ENCODE measurements around the gene TMEM165. TPM values are rescaled to one million over a fixed set of nuclear protein-coding genes. Genes with fewer than 3 reads are reported as not detected.

TMEM165 gene
- total and polyA plus RNA-seq, 2 donors (not counting 1 experiment from before 2014, with no cell fraction given): 26.3 to 110 TPM

GRCh38 chr4:55372259-55372658, 23.5 kb upstream of the TMEM165 start:
- H3K27me3 ChIP-seq (replicated peaks in 1 of 4; ENCODE audit: control extremely low read depth in 1 of 4, control insufficient read depth in 3 of 4, insufficient read depth in 4 of 4, low read length in 3 of 4): no peaks in the 10 kb centered on the region
- H3K79me2 ChIP-seq (ENCODE audit: control insufficient read depth, insufficient read depth, low read length): no peaks in the 10 kb centered on the region
- WGBS (ENCODE audit: insufficient coverage): 100% methylated on average over 5 of the region's 7 CpGs
- CTCF ChIA-PET: no interaction called here
- no peak overlapping the region for H3K4me3 Mint-ChIP-seq
- intact Hi-C loops (cut with micrococcal nuclease): no loop called here
- POLR2A ChIA-PET: no interaction called here
- no peaks in the 10 kb centered on the region for H3K4me1 Mint-ChIP-seq
- H3K27me3 Mint-ChIP-seq: no peaks in the 10 kb centered on the region
- no peaks in the 10 kb centered on the region for H3K4me1 ChIP-seq (ENCODE audit: control insufficient read depth in 2 of 2, insufficient read depth in 2 of 2, low read length in 2 of 2)
- no peaks in the 10 kb centered on the region for H3K9me3 Mint-ChIP-seq (ENCODE audit: insufficient read depth)
- no peaks in the 10 kb centered on the region for H4K20me1 ChIP-seq (ENCODE audit: control insufficient read depth, insufficient read depth, low read length, poor library complexity, severe bottlenecking)
- H3K9me3 ChIP-seq (ENCODE audit: control extremely low read depth in 1 of 3, control insufficient read depth in 2 of 3, insufficient read depth in 1 of 3, low read length in 2 of 3): no peaks in the 10 kb centered on the region
- no peak overlapping the region for H2AFZ ChIP-seq (ENCODE audit: insufficient read depth, low read depth, low read length, poor library complexity, severe bottlenecking)
- ATAC-seq (ENCODE audit: low read depth) (no peak), DNase-seq (no peak)
- no peak overlapping the region for H3K27ac Mint-ChIP-seq
- no peak overlapping the region for H3K27ac ChIP-seq (ENCODE audit: low read length in 2 of 2)
- no peak overlapping the region for H3K4me3 ChIP-seq (ENCODE audit: control extremely low read depth in 1 of 5, extremely low read depth in 1 of 5, insufficient read depth in 1 of 5, low read depth in 2 of 5, low read length in 4 of 5)
- no peak overlapping the region for H3K4me2 ChIP-seq (replicated peaks; ENCODE audit: low read depth, low read length, poor library complexity, severe bottlenecking)
- H3K36me3 ChIP-seq (replicated peaks in 1 of 2; ENCODE audit: control extremely low read depth in 1 of 2, control insufficient read depth in 1 of 2, extremely low read depth in 1 of 2, insufficient read depth in 2 of 2, low read length in 1 of 2): peaks cover 0 to 6% of the 10 kb centered on the region in 2 experiments
- no peak overlapping the region for H3K9ac ChIP-seq (ENCODE audit: low read length)
- TF ChIP-seq EZH2 (IDR thresholded peaks at IDR 0.05; ENCODE audit: borderline replicate concordance, insufficient read depth, low read depth, low read length, poor library complexity, severe bottlenecking): no peak
- TF ChIP-seq, protein P1, sequence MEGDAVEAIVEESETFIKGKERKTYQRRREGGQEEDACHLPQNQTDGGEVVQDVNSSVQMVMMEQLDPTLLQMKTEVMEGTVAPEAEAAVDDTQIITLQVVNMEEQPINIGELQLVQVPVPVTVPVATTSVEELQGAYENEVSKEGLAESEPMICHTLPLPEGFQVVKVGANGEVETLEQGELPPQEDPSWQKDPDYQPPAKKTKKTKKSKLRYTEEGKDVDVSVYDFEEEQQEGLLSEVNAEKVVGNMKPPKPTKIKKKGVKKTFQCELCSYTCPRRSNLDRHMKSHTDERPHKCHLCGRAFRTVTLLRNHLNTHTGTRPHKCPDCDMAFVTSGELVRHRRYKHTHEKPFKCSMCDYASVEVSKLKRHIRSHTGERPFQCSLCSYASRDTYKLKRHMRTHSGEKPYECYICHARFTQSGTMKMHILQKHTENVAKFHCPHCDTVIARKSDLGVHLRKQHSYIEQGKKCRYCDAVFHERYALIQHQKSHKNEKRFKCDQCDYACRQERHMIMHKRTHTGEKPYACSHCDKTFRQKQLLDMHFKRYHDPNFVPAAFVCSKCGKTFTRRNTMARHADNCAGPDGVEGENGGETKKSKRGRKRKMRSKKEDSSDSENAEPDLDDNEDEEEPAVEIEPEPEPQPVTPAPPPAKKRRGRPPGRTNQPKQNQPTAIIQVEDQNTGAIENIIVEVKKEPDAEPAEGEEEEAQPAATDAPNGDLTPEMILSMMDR (IDR thresholded peaks at IDR 0.05): no peak

DNA sequence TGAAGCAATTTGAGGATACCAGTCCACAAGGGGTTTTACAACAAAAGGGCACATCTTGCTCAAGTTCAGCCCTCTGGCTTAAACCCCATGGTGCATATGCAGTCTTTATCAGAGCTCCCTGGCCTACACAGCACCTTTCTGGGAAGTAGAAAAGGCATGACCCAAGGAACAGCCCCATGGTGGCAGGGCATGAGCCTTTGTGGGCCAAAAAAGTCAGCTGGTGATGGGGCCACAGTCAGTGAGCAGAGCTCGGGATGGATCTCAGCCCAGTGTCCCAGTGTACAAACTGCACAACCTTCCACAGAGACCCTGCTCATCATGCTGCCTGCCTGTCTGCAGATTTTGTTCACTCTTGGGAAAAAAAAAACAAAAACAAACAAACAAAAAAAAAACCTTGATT, 22.3 kb upstream of the TMEM165 start:
- Histone ChIP-seq H3K9me3 (ENCODE audit: control extremely low read depth in 1 of 3, control insufficient read depth in 2 of 3, insufficient read depth in 1 of 3, low read length in 2 of 3) (no peaks in the 10 kb centered on the region), H3K4me3 (ENCODE audit: control extremely low read depth in 1 of 5, extremely low read depth in 1 of 5, insufficient read depth in 1 of 5, low read depth in 2 of 5, low read length in 4 of 5) (no peak overlapping the region), H3K4me1 (ENCODE audit: control insufficient read depth in 2 of 2, insufficient read depth in 2 of 2, low read length in 2 of 2) (no peaks in the 10 kb centered on the region), H3K27ac (ENCODE audit: low read length in 2 of 2) (no peak overlapping the region), H3K36me3 (replicated peaks in 1 of 2; ENCODE audit: control extremely low read depth in 1 of 2, control insufficient read depth in 1 of 2, extremely low read depth in 1 of 2, insufficient read depth in 2 of 2, low read length in 1 of 2) (no peaks in the 10 kb centered on the region), H3K4me2 (replicated peaks; ENCODE audit: low read depth, low read length, poor library complexity, severe bottlenecking) (no peak overlapping the region), H3K27me3 (replicated peaks in 1 of 4; ENCODE audit: control extremely low read depth in 1 of 4, control insufficient read depth in 3 of 4, insufficient read depth in 4 of 4, low read length in 3 of 4) (no peaks in the 10 kb centered on the region), H4K20me1 (ENCODE audit: control insufficient read depth, insufficient read depth, low read length, poor library complexity, severe bottlenecking) (no peaks in the 10 kb centered on the region), H3K9ac (ENCODE audit: low read length) (no peak overlapping the region), H2AFZ (ENCODE audit: insufficient read depth, low read depth, low read length, poor library complexity, severe bottlenecking) (no peak overlapping the region), H3K79me2 (ENCODE audit: control insufficient read depth, insufficient read depth, low read length) (no peaks in the 10 kb centered on the region)
- intact Hi-C loops (cut with micrococcal nuclease): no loop called here
- no peak for TF ChIP-seq EZH2 (IDR thresholded peaks at IDR 0.05; ENCODE audit: borderline replicate concordance, insufficient read depth, low read depth, low read length, poor library complexity, severe bottlenecking)
- TF ChIP-seq, protein P1 (IDR thresholded peaks at IDR 0.05): no peak
- no CpG with 5 or more reads among the region's 1 CpG for WGBS (ENCODE audit: insufficient coverage)
- Mint-ChIP-seq H3K4me3 (no peak overlapping the region), H3K27ac (no peak overlapping the region), H3K27me3 (no peaks in the 10 kb centered on the region), H3K9me3 (ENCODE audit: insufficient read depth) (no peaks in the 10 kb centered on the region), H3K4me1 (no peaks in the 10 kb centered on the region)
- POLR2A ChIA-PET: no interaction called here
- ATAC-seq (ENCODE audit: low read depth) (no peak), DNase-seq (no peak)
- CTCF ChIA-PET: interaction anchor here (0.6 kb wide), 1 partner anchor 168 kb away, joined by 3 read pairs; no protein-coding TSS in a partner anchor

All from B cell (primary cell).